Common myeloid progenitor, CD34-positive (primary cell): Measurements from ENCODE around the gene ATXN2L.

ENCODE experiments used
- CTCF ChIA-PET: fragments of 350-600 bp; sonication (Branson Sonifier 250); formaldehyde crosslinking; loops from one replicate; lab custom pipeline; 2021; ENCODE audit warnings: antibody characterized with exemption; lab: Charles Lee
- POLR2A ChIA-PET: fragments of 350-600 bp; sonication (Branson Sonifier 250); formaldehyde crosslinking; loops from one replicate; lab custom pipeline; 2021; ENCODE audit warnings: antibody characterized with exemption; lab: Charles Lee
- DNase-seq, 3 donors: peaks; one replicate each; pipeline versions ENCODE4 v3.0.0 to v3.0.0-alpha.2; 2013
- H3K27ac ChIP-seq, 2 experiments: 1 replicate in 1 of 2; 2 replicates in 1 of 2; pipeline ENCODE4 v1.7.0; 2013; ENCODE audit warnings: inconsistent platforms in 2 of 2, low read length in 2 of 2, mild to moderate bottlenecking in 2 of 2, low read depth in 1 of 2, moderate library complexity in 1 of 2; ENCODE audit not compliant: severe bottlenecking in 2 of 2, insufficient read depth in 1 of 2, poor library complexity in 1 of 2
- H3K27me3 ChIP-seq, 5 experiments: replicated peaks in 2 of 5; 1 replicate in 3 of 5; 2 replicates in 2 of 5; pipeline versions ENCODE4 v1.6.1 to v1.7.0; 2013; ENCODE audit warnings: low read length in 4 of 5, mild to moderate bottlenecking in 2 of 5, moderate library complexity in 2 of 5, inconsistent platforms in 1 of 5; ENCODE audit not compliant: insufficient read depth in 5 of 5, control insufficient read depth in 4 of 5
- H3K36me3 ChIP-seq, 4 experiments: 1 replicate in 2 of 4; 2 replicates in 2 of 4; pipeline versions ENCODE4 v1.6.1 to v1.7.0; 2013; ENCODE audit warnings: low read length in 3 of 4, control low read depth in 1 of 4, mild to moderate bottlenecking in 1 of 4; ENCODE audit not compliant: control insufficient read depth in 4 of 4, insufficient read depth in 4 of 4
- H3K4me1 ChIP-seq, 4 experiments: 1 replicate in 3 of 4; 2 replicates in 1 of 4; pipeline versions ENCODE4 v1.6.1 to v1.7.1; 2013; ENCODE audit warnings: low read length in 3 of 4, mild to moderate bottlenecking in 3 of 4, control low read depth in 1 of 4, inconsistent platforms in 1 of 4, moderate library complexity in 1 of 4; ENCODE audit not compliant: control insufficient read depth in 4 of 4, insufficient read depth in 4 of 4; ENCODE audit errors: control extremely low read depth in 1 of 4
- H3K4me3 ChIP-seq, 7 experiments: 1 replicate in 4 of 7; 2 replicates in 3 of 7; pipeline versions ENCODE4 v1.5.1 to v1.7.0; 2013; ENCODE audit warnings: mild to moderate bottlenecking in 7 of 7, low read length in 6 of 7, moderate library complexity in 6 of 7, inconsistent platforms in 2 of 7, low read depth in 2 of 7, control low read depth in 1 of 7; ENCODE audit not compliant: insufficient read depth in 4 of 7, control insufficient read depth in 1 of 7; ENCODE audit errors: extremely low read depth in 1 of 7
- H3K9me3 ChIP-seq, 5 experiments: 1 replicate in 4 of 5; 2 replicates in 1 of 5; pipeline versions ENCODE4 v1.6.1 to v1.7.1; 2013; ENCODE audit warnings: low read length in 4 of 5, mild to moderate bottlenecking in 2 of 5, inconsistent platforms in 1 of 5, low read depth in 1 of 5, moderate library complexity in 1 of 5; ENCODE audit not compliant: control insufficient read depth in 4 of 5, insufficient read depth in 2 of 5; ENCODE audit errors: control extremely low read depth in 1 of 5
- WGBS: methylation state at CpG from one replicate; pipeline ENCODE4 v1.1.5; 2013; ENCODE audit not compliant: insufficient coverage; 5-methylcytosine and 5-hydroxymethylcytosine counted together

The ATXN2L gene

GRCh38 chr16:28875134-28876018 lies 52.6 kb downstream of the ATXN2L start:
- 89% methylated on average over 10 of the region's 13 CpGs for WGBS
- Histone ChIP-seq H3K9me3 (no peaks in the 10 kb centered on the region), H3K36me3 (peaks cover 4 to 39% (median 30%) of the 10 kb centered on the region in 4 experiments), H3K27ac (no peak overlapping the region), H3K4me3 (no peak overlapping the region), H3K4me1 (peaks cover 2 to 32% (median 14%) of the 10 kb centered on the region in 4 experiments), H3K27me3 (peaks cover 0 to under 1% (median 0%) of the 10 kb centered on the region in 5 experiments)
- DNase-seq, result no peak
- ChIA-PET CTCF (interaction anchor here (0.9 to 3.1 kb wide), 10 partner anchors 9 to 72 kb away, joined by 3 to 24 read pairs (median 6); partner anchors contain the start of gene SH2B1), POLR2A (interaction anchor here (0.6 kb wide), 2 partner anchors 13 to 120 kb away, joined by 3 to 4 read pairs; no protein-coding TSS in a partner anchor)

GRCh38 chr16:28876019-28876659 lies 53.3 kb downstream of the ATXN2L start:
- Histone ChIP-seq H3K4me3 (no peak overlapping the region), H3K27ac (no peak overlapping the region), H3K36me3 (peaks cover 4 to 34% (median 25%) of the 10 kb centered on the region in 4 experiments), H3K27me3 (peaks cover 0 to 7% (median 0%) of the 10 kb centered on the region in 5 experiments), H3K4me1 (peaks cover 2 to 33% (median 18%) of the 10 kb centered on the region in 4 experiments), H3K9me3 (no peaks in the 10 kb centered on the region)
- CTCF ChIA-PET, result interaction anchor here (0.9 to 2.5 kb wide), 8 partner anchors 8 to 71 kb away, joined by 3 to 9 read pairs (median 4); partner anchors contain the start of gene SH2B1
- WGBS, result 96% methylated on average over 5 of the region's 17 CpGs
- POLR2A ChIA-PET, result interaction anchor here (0.6 kb wide), 1 partner anchor 12 kb away, joined by 3 read pairs; no protein-coding TSS in a partner anchor
- no peak for DNase-seq

GRCh38 chr16:28876973-28877654 lies 54.3 kb downstream of the ATXN2L start:
- no peaks in the 10 kb centered on the region for H3K9me3 ChIP-seq
- CTCF ChIA-PET, result interaction anchor here (1.5 kb wide), 1 partner anchor 68 kb away, joined by 4 read pairs; no protein-coding TSS in a partner anchor
- 78% methylated on average over 9 of the region's 12 CpGs for WGBS
- H3K27ac ChIP-seq, result no peak overlapping the region
- peaks cover 2 to 24% (median 17%) of the 10 kb centered on the region in 4 experiments for H3K36me3 ChIP-seq
- no peak overlapping the region for H3K4me3 ChIP-seq
- POLR2A ChIA-PET, result no interaction called here
- peaks cover 0 to 8% (median 0%) of the 10 kb centered on the region in 5 experiments for H3K27me3 ChIP-seq
- H3K4me1 ChIP-seq, result peaks cover 2 to 33% (median 18%) of the 10 kb centered on the region in 4 experiments
- no peak for DNase-seq

- no peak overlapping the region for H3K27ac ChIP-seq
- 100% methylated on average over 2 of the region's 2 CpGs for WGBS
- CTCF ChIA-PET, result no interaction called here
- POLR2A ChIA-PET, result no interaction called here
- peaks cover 2 to 33% (median 18%) of the 10 kb centered on the region in 4 experiments for H3K4me1 ChIP-seq
- H3K9me3 ChIP-seq, result no peaks in the 10 kb centered on the region
- H3K27me3 ChIP-seq, result peaks cover 0 to 8% (median 0%) of the 10 kb centered on the region in 5 experiments
- no peak for DNase-seq
- H3K4me3 ChIP-seq, result no peak overlapping the region
- peaks cover 0 to 20% (median 14%) of the 10 kb centered on the region in 4 experiments for H3K36me3 ChIP-seq
Measured at GRCh38 chr16:28877655-28878000, 54.8 kb downstream of the ATXN2L start.

GRCh38 chr16:28878083-28878926 lies 55.5 kb downstream of the ATXN2L start, which contains the start of gene ATP2A1:
ATP2A1 (plus strand) TSS chr16:28878488; CDS start chr16:28878672, 184 bp downstream.
- WGBS, result 93% methylated on average over 18 of the region's 25 CpGs
- H3K4me3 ChIP-seq, result peak within 1 kb of the TSS in 5 of 7 experiments; percentile 59 to 83 (median 73)
- H3K36me3 ChIP-seq, result peaks cover 0 to 14% (median 10%) of the 10 kb centered on the region in 4 experiments
- ChIA-PET POLR2A (no interaction called here), CTCF (interaction anchor here (1.3 to 2.4 kb wide), 2 partner anchors 13 to 46 kb away, joined by 3 to 8 read pairs; partner anchors contain the start of gene RABEP2)
- peaks cover 2 to 33% (median 18%) of the 10 kb centered on the region in 4 experiments for H3K4me1 ChIP-seq
- H3K27me3 ChIP-seq, result peaks cover 0 to 8% (median 0%) of the 10 kb centered on the region in 5 experiments
- H3K27ac ChIP-seq, result peak within 1 kb of the TSS in 1 of 2 experiments; percentile 14
- DNase-seq, result no peak
- no peaks in the 10 kb centered on the region for H3K9me3 ChIP-seq
